Heart left ventricle (tissue), 16 donors: ENCODE data around the gene ARHGAP10. TPM values are rescaled to one million over a fixed set of nuclear protein-coding genes. Genes with fewer than 3 reads are reported as not detected.

Experiments used
- ATAC-seq, 4 donors: fragments of 200-7000 bp; cut with Tn5 transposase; one replicate each; pipeline ENCODE4 v1.9.1; 2020 to 2022; ENCODE audit warnings: moderate library complexity in 4 of 4, mild to moderate bottlenecking in 3 of 4, moderate number of reproducible peaks in 1 of 4
- DNase-seq, 5 donors: peaks; one replicate each; pipeline ENCODE4 v3.0.0-alpha.2; 2020
- H3K27ac ChIP-seq, 12 donors: fragments of 200-600 bp; sonication (generic) in 4 of 12; one replicate each; pipeline versions ENCODE4 v1.5.0 to v1.8.0; 2016 to 2022; ENCODE audit warnings: mild to moderate bottlenecking in 2 of 12
- H3K27me3 ChIP-seq, 9 donors: fragments of 200-600 bp; sonication (generic) in 2 of 9; one replicate each; pipeline versions ENCODE4 v1.5.1 to v1.8.0; 2016 to 2022; ENCODE audit warnings: mild to moderate bottlenecking in 3 of 9
- H3K36me3 ChIP-seq, 9 donors: fragments of 200-600 bp; sonication (generic) in 2 of 9; one replicate each; pipeline versions ENCODE4 v1.5.0 to v1.8.0; 2018 to 2022; ENCODE audit warnings: mild to moderate bottlenecking in 2 of 9
- H3K4me1 ChIP-seq, 12 donors: fragments of 200-600 bp; sonication (generic) in 4 of 12; one replicate each; pipeline versions ENCODE4 v1.5.0 to v1.8.0; 2016 to 2022; ENCODE audit warnings: mild to moderate bottlenecking in 3 of 12
- H3K4me3 ChIP-seq, 12 donors: fragments of 200-600 bp; sonication (generic) in 4 of 12; one replicate each; pipeline versions ENCODE4 v1.5.0 to v1.8.0; 2017 to 2022; ENCODE audit warnings: mild to moderate bottlenecking in 9 of 12, moderate library complexity in 4 of 12
- H3K9me3 ChIP-seq, 12 donors: fragments of 200-600 bp; sonication (generic) in 4 of 12; one replicate each; pipeline versions ENCODE4 v1.5.0 to v1.8.0; 2016 to 2022; ENCODE audit warnings: mild to moderate bottlenecking in 1 of 12
- POLR2A ChIP-seq, 2 donors: fragments of 450-650 bp; IDR thresholded peaks; one replicate each; pipeline ENCODE4 v1.6.1; 2017; ENCODE audit warnings: antibody characterized with exemption in 2 of 2, mild to moderate bottlenecking in 2 of 2, moderate library complexity in 2 of 2
- WGBS, 4 donors: extraction: QIAGEN DNeasy Blood & Tissue Kit in 2 of 4; methylation state at CpG; one replicate each; pipeline versions ENCODE4 v1.1.5 to v1.1.7; 2013 to 2018; 5-methylcytosine and 5-hydroxymethylcytosine counted together
- intact Hi-C, 10 donors: fragments of 100-400 bp; cut with DNase I; formaldehyde crosslinking; loops; one replicate each; pipeline versions ENCODE4 v1.11.1 to v1.14.2; 2022
- polyA plus RNA-seq, 2 donors: library from polyadenylated mRNA; stranded (reverse); fragments of 200-250 nt; gene quantifications; one replicate each; pipeline ENCODE4 v1.2.3, GENCODE V29; 2013
- total RNA-seq, 9 donors: library from RNA; depleted of rRNA in 2 of 9; stranded (reverse); fragments of >200 nt in 2 of 9; fragmentation: NEBNext Ultra II Directional in 3 of 9; extraction: Animal tissue kit (Norgen Biotek cat#: 25700) in 3 of 9; gene quantifications; one replicate each; pipeline versions ENCODE4 v1.1.0 to v1.2.4, GENCODE V29; 2016 to 2023
- TF ChIP-seq, protein P1 (sequence below), 12 donors: fragments of 200-600 bp; sonication (generic) in 4 of 12; IDR thresholded peaks; one replicate each; pipeline versions ENCODE4 v1.5.0 to v1.8.0; 2018 to 2022; ENCODE audit warnings: antibody characterized with exemption in 12 of 12, mild to moderate bottlenecking in 5 of 12
- donor health status: ischemic (EF 13 %, LVEDD 7.1; RV severe dilation, severe dysfunction).
- donor health status: healthy with polysubstance abuse.
- donor health status: DM: no; HTN: yes; CAD: no.
- donor health status: DM: no; HTN: no; CAD: no.
- donor health status: ischemic (EF 25% LVEDD 6.9; RV normal size, moderate dysfunction).
- donor health status: ischemic (EF 25% LVEDD 5.7; RV mildly dilated, moderate dysfunction).
- donor health status: healthy.
- donor health status: DM: yes; HTN: yes; CAD: no.
- donor health status: ischemic (EF 35%, LVEDD 5.7; RV mildly dilated, moderate dysfunction).
- donor health status: nonischemic (EF 11% LVEDD 7.7; RV severe dilation, severe dysfunction).
- donor health status: DM: yes; HTN: yes; CAD: no.
- donor health status: PGD.
- donor health status: ischemic (EF 29% LVEDD 5.4; RV normal size, mild dysfunction).
- donor health status: nonischemic (EF 23%, LVEDD 6.1; RV moderate dilation, normal function).

ARHGAP10 gene
- total and polyA plus RNA-seq, 11 donors: 30.6 to 73.7 (median 51.7) TPM

DNA sequence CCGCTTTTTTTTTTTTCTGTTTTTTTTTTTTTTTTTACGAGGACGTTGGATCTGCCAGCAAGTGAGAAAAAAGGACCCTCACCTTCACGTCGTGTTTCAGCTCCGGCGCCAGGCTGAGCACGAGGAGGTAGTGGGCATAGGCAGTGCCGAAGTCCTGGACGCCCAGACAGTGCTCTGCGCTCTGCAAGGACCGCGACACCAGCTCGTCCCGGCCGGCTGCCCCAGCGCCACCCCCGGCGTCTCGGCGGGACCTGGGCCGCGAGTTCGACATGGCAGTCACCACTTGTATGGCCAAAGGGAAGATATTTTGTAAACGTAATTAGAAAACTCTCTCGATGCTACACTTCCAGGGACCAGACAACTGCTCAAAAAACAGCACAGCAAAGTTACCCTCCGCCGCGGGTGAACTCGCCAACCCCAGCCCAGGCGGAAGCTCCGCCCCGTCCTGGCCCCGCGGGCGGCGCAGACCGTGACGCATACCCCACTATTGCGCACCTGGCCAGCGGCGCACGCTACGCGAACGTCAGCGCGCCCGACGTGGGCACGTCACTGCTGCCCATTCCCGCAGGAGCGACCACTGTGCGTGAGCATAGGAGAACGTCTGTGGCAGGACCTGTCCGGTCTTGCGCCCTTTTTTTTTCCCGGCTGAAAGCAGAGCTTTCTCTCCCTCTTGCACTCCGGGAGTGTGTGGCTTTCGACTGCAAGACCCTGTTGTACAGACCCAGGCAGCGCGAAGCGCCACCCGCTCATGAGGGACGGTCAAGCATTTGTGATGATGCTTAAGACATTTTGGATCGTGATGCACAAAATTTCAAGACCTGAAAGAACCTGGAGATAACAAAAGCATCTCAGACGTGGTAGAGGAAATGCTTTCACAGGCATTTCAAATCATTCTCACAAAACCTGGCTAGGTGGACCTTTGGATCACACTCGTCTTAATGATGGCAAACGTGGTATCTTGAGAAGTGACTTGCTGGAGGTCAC lies 47.9 kb upstream of the ARHGAP10 start, which contains the start of gene PRMT9:
Gene PRMT9 (minus strand): TSS at position 447 of the 984 bp plus-strand sequence. CDS start 176 bp downstream, at position 271.
- WGBS, 4 donors: 0 to 1% (median 0%) methylated on average over 57 to 69 of the region's 69 CpGs
- H3K36me3 ChIP-seq: peaks cover 0 to 13% (median 0%) of the 10 kb centered on the region in 9 donors
- H3K9me3 ChIP-seq: no peaks in the 10 kb centered on the region
- peak; percentile 97 to 100 (median 100) for ATAC-seq
- H3K4me1 ChIP-seq: peaks cover 0 to 18% (median 9%) of the 10 kb centered on the region in 12 donors
- intact Hi-C loops: no loop called here
- H3K27ac ChIP-seq: peak within 1 kb of the TSS; percentile 34 to 94 (median 88)
- DNase-seq: peak; percentile 92 to 96 (median 93)
- peak; percentile 54 to 96 for TF ChIP-seq POLR2A (IDR thresholded peaks at IDR 0.05)
- TF ChIP-seq, protein P1, sequence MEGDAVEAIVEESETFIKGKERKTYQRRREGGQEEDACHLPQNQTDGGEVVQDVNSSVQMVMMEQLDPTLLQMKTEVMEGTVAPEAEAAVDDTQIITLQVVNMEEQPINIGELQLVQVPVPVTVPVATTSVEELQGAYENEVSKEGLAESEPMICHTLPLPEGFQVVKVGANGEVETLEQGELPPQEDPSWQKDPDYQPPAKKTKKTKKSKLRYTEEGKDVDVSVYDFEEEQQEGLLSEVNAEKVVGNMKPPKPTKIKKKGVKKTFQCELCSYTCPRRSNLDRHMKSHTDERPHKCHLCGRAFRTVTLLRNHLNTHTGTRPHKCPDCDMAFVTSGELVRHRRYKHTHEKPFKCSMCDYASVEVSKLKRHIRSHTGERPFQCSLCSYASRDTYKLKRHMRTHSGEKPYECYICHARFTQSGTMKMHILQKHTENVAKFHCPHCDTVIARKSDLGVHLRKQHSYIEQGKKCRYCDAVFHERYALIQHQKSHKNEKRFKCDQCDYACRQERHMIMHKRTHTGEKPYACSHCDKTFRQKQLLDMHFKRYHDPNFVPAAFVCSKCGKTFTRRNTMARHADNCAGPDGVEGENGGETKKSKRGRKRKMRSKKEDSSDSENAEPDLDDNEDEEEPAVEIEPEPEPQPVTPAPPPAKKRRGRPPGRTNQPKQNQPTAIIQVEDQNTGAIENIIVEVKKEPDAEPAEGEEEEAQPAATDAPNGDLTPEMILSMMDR (IDR thresholded peaks at IDR 0.05): no peak
- no peaks in the 10 kb centered on the region for H3K27me3 ChIP-seq
- H3K4me3 ChIP-seq: peak within 1 kb of the TSS; percentile 49 to 95 (median 78)

GRCh38 chr4:147689067-147689466 lies 42.8 kb upstream of the ARHGAP10 start:
- H3K9me3 ChIP-seq: no peaks in the 10 kb centered on the region
- H3K27me3 ChIP-seq: no peaks in the 10 kb centered on the region
- 68 to 79% (median 76%) methylated on average over 4 of the region's 4 CpGs for WGBS, 4 donors
- no peak overlapping the region for H3K4me3 ChIP-seq
- ATAC-seq: no peak
- peaks cover 0 to 7% (median 2%) of the 10 kb centered on the region in 12 donors for H3K4me1 ChIP-seq
- intact Hi-C loops: no loop called here
- TF ChIP-seq, protein P1 (IDR thresholded peaks at IDR 0.05): no peak
- no peaks in the 10 kb centered on the region for H3K36me3 ChIP-seq
- no peak for DNase-seq
- H3K27ac ChIP-seq: no peak overlapping the region

GRCh38 chr4:147691820-147692219 lies 40.1 kb upstream of the ARHGAP10 start:
- Histone ChIP-seq H3K9me3 (no peaks in the 10 kb centered on the region), H3K4me1 (no peaks in the 10 kb centered on the region), H3K4me3 (no peak overlapping the region), H3K27ac (no peak overlapping the region), H3K27me3 (no peaks in the 10 kb centered on the region), H3K36me3 (no peaks in the 10 kb centered on the region)
- intact Hi-C loops: no loop called here
- no peak for ATAC-seq
- DNase-seq: no peak
- 74 to 88% (median 84%) methylated on average over 2 of the region's 2 CpGs for WGBS, 4 donors
- TF ChIP-seq, protein P1 (IDR thresholded peaks at IDR 0.05): no peak
- no peak for TF ChIP-seq POLR2A (IDR thresholded peaks at IDR 0.05)

DNA sequence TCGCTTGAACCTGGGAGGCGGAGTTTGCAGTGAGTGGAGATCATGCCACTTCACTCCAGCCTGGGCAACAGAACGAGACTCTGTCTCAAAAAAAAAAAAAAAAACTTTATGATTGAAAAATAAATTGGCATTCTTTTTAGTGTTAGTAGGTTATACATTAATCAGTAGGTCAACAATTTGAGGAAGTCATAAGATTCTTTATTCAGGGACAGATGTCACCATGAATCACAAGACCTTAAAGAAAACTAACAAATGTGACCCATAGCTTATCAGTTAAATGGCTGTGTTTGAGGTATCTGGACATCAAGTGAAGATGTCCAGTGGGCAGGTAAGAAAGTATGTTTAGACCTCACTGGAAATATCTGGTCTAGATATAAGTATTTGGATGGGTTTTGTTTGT lies 38.7 kb upstream of the ARHGAP10 start:
- DNase-seq (no peak), ATAC-seq (no peak)
- Histone ChIP-seq H3K4me3 (no peak overlapping the region), H3K36me3 (no peaks in the 10 kb centered on the region), H3K4me1 (no peaks in the 10 kb centered on the region), H3K27me3 (no peaks in the 10 kb centered on the region), H3K9me3 (no peaks in the 10 kb centered on the region), H3K27ac (no peak overlapping the region)
- TF ChIP-seq POLR2A (IDR thresholded peaks at IDR 0.05): no peak
- TF ChIP-seq, protein P1 (IDR thresholded peaks at IDR 0.05): no peak
- 87 to 91% (median 91%) methylated on average over 3 of the region's 3 CpGs for WGBS, 4 donors
- intact Hi-C loops: no loop called here
